Body of pancreas (tissue), 4 donors: ENCODE measurements around the gene ARHGAP18.

Source experiments
- POLR2A ChIP-seq, 3 donors: fragments of 450-650 bp; IDR thresholded peaks; one replicate each; pipeline ENCODE4 v1.6.1; 2016; ENCODE audit warnings: antibody characterized with exemption in 3 of 3, mild to moderate bottlenecking in 2 of 3
- TF ChIP-seq, protein P1 (sequence below), 7 experiments: fragments of 450-650 bp in 4 of 7; fragments of 200-600 bp in 3 of 7; sonication (generic) in 3 of 7; IDR thresholded peaks; one replicate each; pipeline ENCODE4 v1.5.1; 2016 to 2019; ENCODE audit warnings: antibody characterized with exemption in 7 of 7

DNA sequence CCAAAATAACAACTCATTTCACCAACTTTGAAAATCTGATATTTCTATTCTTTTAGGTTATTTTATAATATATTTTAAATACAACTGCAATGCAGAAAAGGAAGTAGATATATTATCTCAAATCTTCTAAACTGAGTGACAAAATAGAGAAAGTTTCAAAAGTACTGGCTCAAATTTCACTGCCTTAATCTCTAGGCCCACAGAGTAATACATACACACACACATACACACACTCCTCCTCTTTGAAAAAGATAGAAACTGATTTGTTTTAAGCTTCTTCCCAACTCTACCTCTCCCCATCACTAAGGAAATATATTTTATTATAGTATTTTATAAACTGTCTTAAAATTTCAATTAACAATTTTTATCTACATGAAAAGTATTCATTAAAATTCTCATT lies 36.2 kb downstream of the ARHGAP18 start:
- TF ChIP-seq, protein P1, sequence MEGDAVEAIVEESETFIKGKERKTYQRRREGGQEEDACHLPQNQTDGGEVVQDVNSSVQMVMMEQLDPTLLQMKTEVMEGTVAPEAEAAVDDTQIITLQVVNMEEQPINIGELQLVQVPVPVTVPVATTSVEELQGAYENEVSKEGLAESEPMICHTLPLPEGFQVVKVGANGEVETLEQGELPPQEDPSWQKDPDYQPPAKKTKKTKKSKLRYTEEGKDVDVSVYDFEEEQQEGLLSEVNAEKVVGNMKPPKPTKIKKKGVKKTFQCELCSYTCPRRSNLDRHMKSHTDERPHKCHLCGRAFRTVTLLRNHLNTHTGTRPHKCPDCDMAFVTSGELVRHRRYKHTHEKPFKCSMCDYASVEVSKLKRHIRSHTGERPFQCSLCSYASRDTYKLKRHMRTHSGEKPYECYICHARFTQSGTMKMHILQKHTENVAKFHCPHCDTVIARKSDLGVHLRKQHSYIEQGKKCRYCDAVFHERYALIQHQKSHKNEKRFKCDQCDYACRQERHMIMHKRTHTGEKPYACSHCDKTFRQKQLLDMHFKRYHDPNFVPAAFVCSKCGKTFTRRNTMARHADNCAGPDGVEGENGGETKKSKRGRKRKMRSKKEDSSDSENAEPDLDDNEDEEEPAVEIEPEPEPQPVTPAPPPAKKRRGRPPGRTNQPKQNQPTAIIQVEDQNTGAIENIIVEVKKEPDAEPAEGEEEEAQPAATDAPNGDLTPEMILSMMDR (IDR thresholded peaks at IDR 0.05), result no peak
- TF ChIP-seq POLR2A (IDR thresholded peaks at IDR 0.05), result no peak
